NB4 (cell line): Measurements from ENCODE around the gene GAA.

Source experiments
- POLR2A ChIP-seq: IDR thresholded peaks from 2 replicates; pipeline ENCODE4 v1.6.1; 2011; ENCODE audit warnings: mild to moderate bottlenecking; ENCODE audit not compliant: insufficient read length; ENCODE audit errors: extremely low read depth
- TF ChIP-seq, protein P1 (sequence below): IDR thresholded peaks from one replicate; pipeline ENCODE4 v1.5.1; 2012; ENCODE audit warnings: low read depth, low read length

- TF ChIP-seq, protein P1, sequence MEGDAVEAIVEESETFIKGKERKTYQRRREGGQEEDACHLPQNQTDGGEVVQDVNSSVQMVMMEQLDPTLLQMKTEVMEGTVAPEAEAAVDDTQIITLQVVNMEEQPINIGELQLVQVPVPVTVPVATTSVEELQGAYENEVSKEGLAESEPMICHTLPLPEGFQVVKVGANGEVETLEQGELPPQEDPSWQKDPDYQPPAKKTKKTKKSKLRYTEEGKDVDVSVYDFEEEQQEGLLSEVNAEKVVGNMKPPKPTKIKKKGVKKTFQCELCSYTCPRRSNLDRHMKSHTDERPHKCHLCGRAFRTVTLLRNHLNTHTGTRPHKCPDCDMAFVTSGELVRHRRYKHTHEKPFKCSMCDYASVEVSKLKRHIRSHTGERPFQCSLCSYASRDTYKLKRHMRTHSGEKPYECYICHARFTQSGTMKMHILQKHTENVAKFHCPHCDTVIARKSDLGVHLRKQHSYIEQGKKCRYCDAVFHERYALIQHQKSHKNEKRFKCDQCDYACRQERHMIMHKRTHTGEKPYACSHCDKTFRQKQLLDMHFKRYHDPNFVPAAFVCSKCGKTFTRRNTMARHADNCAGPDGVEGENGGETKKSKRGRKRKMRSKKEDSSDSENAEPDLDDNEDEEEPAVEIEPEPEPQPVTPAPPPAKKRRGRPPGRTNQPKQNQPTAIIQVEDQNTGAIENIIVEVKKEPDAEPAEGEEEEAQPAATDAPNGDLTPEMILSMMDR = no peak
- TF ChIP-seq POLR2A = no peak
Measured at GRCh38 chr17:80116921-80117380, 15.6 kb downstream of the GAA start.
